Gastrocnemius medialis (tissue), 4 donors: ENCODE results near the gene ITPR3.

Experiments used
- POLR2A ChIP-seq, 2 donors: fragments of 450-650 bp; IDR thresholded peaks; one replicate each; pipeline ENCODE4 v1.6.1; 2017; ENCODE audit warnings: antibody characterized with exemption in 2 of 2, mild to moderate bottlenecking in 2 of 2, moderate library complexity in 2 of 2
- TF ChIP-seq, protein P1 (sequence below), 5 experiments: fragments of 450-650 bp in 3 of 5; fragments of 200-600 bp in 2 of 5; sonication (generic) in 2 of 5; IDR thresholded peaks in 4 of 5; conservative IDR thresholded peaks in 1 of 5; 1 replicate in 4 of 5; 2 replicates in 1 of 5; pipeline ENCODE4 v1.5.1; 2016 to 2019; ENCODE audit warnings: antibody characterized with exemption in 5 of 5, mild to moderate bottlenecking in 3 of 5, moderate library complexity in 3 of 5

DNA sequence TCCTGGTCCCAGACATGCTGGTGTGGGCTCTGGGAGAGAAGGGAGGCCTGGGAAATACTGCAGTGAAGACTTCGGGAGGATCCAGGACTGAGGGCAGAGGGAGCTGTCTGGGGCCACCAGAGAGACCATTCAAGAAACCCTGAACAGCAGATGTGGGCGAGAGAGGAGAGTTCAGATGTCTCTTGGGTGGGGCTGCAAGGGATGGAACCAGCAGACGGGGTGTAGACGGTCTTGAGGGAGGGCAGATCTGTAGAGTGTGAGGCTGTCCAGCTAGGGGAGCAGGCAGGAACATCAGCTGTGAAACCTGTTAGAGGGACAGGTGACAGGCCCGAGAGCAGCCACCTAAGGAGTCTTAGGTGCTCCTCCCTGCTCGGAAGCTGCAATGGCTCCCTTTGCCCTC is 38.9 kb downstream of the ITPR3 start:
- no peak for TF ChIP-seq POLR2A (IDR thresholded peaks at IDR 0.05)
- TF ChIP-seq, protein P1, sequence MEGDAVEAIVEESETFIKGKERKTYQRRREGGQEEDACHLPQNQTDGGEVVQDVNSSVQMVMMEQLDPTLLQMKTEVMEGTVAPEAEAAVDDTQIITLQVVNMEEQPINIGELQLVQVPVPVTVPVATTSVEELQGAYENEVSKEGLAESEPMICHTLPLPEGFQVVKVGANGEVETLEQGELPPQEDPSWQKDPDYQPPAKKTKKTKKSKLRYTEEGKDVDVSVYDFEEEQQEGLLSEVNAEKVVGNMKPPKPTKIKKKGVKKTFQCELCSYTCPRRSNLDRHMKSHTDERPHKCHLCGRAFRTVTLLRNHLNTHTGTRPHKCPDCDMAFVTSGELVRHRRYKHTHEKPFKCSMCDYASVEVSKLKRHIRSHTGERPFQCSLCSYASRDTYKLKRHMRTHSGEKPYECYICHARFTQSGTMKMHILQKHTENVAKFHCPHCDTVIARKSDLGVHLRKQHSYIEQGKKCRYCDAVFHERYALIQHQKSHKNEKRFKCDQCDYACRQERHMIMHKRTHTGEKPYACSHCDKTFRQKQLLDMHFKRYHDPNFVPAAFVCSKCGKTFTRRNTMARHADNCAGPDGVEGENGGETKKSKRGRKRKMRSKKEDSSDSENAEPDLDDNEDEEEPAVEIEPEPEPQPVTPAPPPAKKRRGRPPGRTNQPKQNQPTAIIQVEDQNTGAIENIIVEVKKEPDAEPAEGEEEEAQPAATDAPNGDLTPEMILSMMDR (IDR thresholded peaks at IDR 0.05 in 4 of 5, conservative IDR thresholded peaks at IDR 0.05 in 1 of 5), result no peak
